Gastrocnemius medialis (tissue), 4 donors: Measurements from ENCODE around the gene DCUN1D4. TPM values are rescaled to one million over a fixed set of nuclear protein-coding genes. Genes with fewer than 3 reads are reported as not detected.

Experiments used
- ATAC-seq, 2 donors: fragments of 150-250 bp; one replicate each; pipeline ENCODE4 v1.9.1; 2016
- DNase-seq, 2 donors: peaks; one replicate each; pipeline ENCODE4 v3.0.0-alpha.2; 2019
- H3K27ac ChIP-seq, 4 donors: fragments of 200-600 bp; sonication (generic); 1 replicate in 1 of 4; 2 replicates in 3 of 4; pipeline ENCODE4 v1.5.1; 2016 to 2018; ENCODE audit warnings: mild to moderate bottlenecking in 2 of 4, moderate library complexity in 1 of 4
- H3K27me3 ChIP-seq, 3 donors: fragments of 200-600 bp; sonication (generic) in 2 of 3; 1 replicate in 1 of 3; 2 replicates in 2 of 3; pipeline versions ENCODE4 v1.5.1 to v1.6.0; 2016 to 2019; ENCODE audit warnings: mild to moderate bottlenecking in 1 of 3, moderate library complexity in 1 of 3
- H3K36me3 ChIP-seq, 2 donors: fragments of 200-600 bp; sonication (generic) in 1 of 2; one replicate each; pipeline ENCODE4 v1.5.1; 2017 to 2018
- H3K4me1 ChIP-seq, 2 donors: fragments of 200-600 bp; sonication (generic) in 1 of 2; one replicate each; pipeline ENCODE4 v1.5.1; 2016 to 2017; ENCODE audit warnings: mild to moderate bottlenecking in 2 of 2
- H3K4me3 ChIP-seq, 4 donors: fragments of 200-600 bp; sonication (generic) in 3 of 4; 1 replicate in 1 of 4; 2 replicates in 3 of 4; pipeline ENCODE4 v1.5.1; 2016 to 2019; ENCODE audit warnings: mild to moderate bottlenecking in 2 of 4
- H3K9me3 ChIP-seq, 3 donors: fragments of 200-600 bp; sonication (generic) in 2 of 3; 1 replicate in 1 of 3; 2 replicates in 2 of 3; pipeline ENCODE4 v1.5.1; 2016 to 2019
- CTCF ChIP-seq, 5 experiments: fragments of 450-650 bp in 3 of 5; fragments of 200-600 bp in 2 of 5; sonication (generic) in 2 of 5; IDR thresholded peaks in 4 of 5; conservative IDR thresholded peaks in 1 of 5; 1 replicate in 4 of 5; 2 replicates in 1 of 5; pipeline ENCODE4 v1.5.1; 2016 to 2019; ENCODE audit warnings: antibody characterized with exemption in 5 of 5, mild to moderate bottlenecking in 3 of 5, moderate library complexity in 3 of 5
- POLR2A ChIP-seq, 2 donors: fragments of 450-650 bp; IDR thresholded peaks; one replicate each; pipeline ENCODE4 v1.6.1; 2017; ENCODE audit warnings: antibody characterized with exemption in 2 of 2, mild to moderate bottlenecking in 2 of 2, moderate library complexity in 2 of 2
- in situ Hi-C, 4 donors: fragments of 200-750 bp; cut with MboI; loops; one replicate each; pipeline versions ENCODE4 v1.15.0 to v1.8.0; 2017; ENCODE audit warnings: low sequenced_read_pairs in 4 of 4
- intact Hi-C: fragments of 100-400 bp; cut with DNase I; formaldehyde crosslinking; loops from one replicate; pipeline ENCODE4 v1.15.1; 2023; ENCODE audit warnings: low total_unique reads
- total RNA-seq, 4 donors: library from RNA; depleted of rRNA; stranded (reverse); fragments of >200 nt; gene quantifications; one replicate each; pipeline versions ENCODE4 v1.1.0 to v1.2.3, GENCODE V29; 2016

The DCUN1D4 gene
- total RNA-seq, 4 donors from 2014 or later: 13.6 to 23.7 (median 18.4) TPM

GRCh38 chr4:51851090-51851936 is 8.4 kb downstream of the DCUN1D4 start:
- no peak for TF ChIP-seq CTCF (IDR thresholded peaks at IDR 0.05 in 4 of 5, conservative IDR thresholded peaks at IDR 0.05 in 1 of 5)
- no peak for TF ChIP-seq POLR2A (IDR thresholded peaks at IDR 0.05)
- H3K4me1 ChIP-seq: peaks cover 61 to 67% of the 10 kb centered on the region in 2 donors
- intact Hi-C loops (no loop called here), in situ Hi-C loops (no loop called here)
- H3K36me3 ChIP-seq: no peaks in the 10 kb centered on the region
- no peak for ATAC-seq
- DNase-seq: no peak
- no peaks in the 10 kb centered on the region for H3K9me3 ChIP-seq
- H3K27ac ChIP-seq: peak overlapping the region in 2 of 4 donors; percentile 6 to 68
- no peak overlapping the region for H3K4me3 ChIP-seq
- H3K27me3 ChIP-seq: no peaks in the 10 kb centered on the region

GRCh38 chr4:51851937-51852290 is 9.0 kb downstream of the DCUN1D4 start:
- H3K4me1 ChIP-seq: peaks cover 67 to 70% of the 10 kb centered on the region in 2 donors
- DNase-seq: no peak
- no peak overlapping the region for H3K4me3 ChIP-seq
- TF ChIP-seq POLR2A (IDR thresholded peaks at IDR 0.05): no peak
- no peak for TF ChIP-seq CTCF (IDR thresholded peaks at IDR 0.05 in 4 of 5, conservative IDR thresholded peaks at IDR 0.05 in 1 of 5)
- no peak for ATAC-seq
- no peaks in the 10 kb centered on the region for H3K9me3 ChIP-seq
- peak overlapping the region in 2 of 4 donors; percentile 6 to 68 for H3K27ac ChIP-seq
- intact Hi-C loops (no loop called here), in situ Hi-C loops (no loop called here)
- H3K27me3 ChIP-seq: no peaks in the 10 kb centered on the region
- no peaks in the 10 kb centered on the region for H3K36me3 ChIP-seq

GRCh38 chr4:51853027-51853682 is 10.2 kb downstream of the DCUN1D4 start:
- Histone ChIP-seq H3K9me3 (no peaks in the 10 kb centered on the region), H3K4me3 (peak overlapping the region in 1 of 4 donors; percentile 6), H3K27me3 (no peaks in the 10 kb centered on the region), H3K27ac (peak overlapping the region; percentile 57 to 69 (median 67)), H3K36me3 (no peaks in the 10 kb centered on the region), H3K4me1 (peaks cover 79 to 80% of the 10 kb centered on the region in 2 donors)
- intact Hi-C loops: no loop called here
- in situ Hi-C loops: no loop called here
- TF ChIP-seq CTCF (IDR thresholded peaks at IDR 0.05 in 4 of 5, conservative IDR thresholded peaks at IDR 0.05 in 1 of 5): no peak
- no peak for TF ChIP-seq POLR2A (IDR thresholded peaks at IDR 0.05)
- peak in 1 of 2 donors; percentile 62 for ATAC-seq
- DNase-seq: no peak

- TF ChIP-seq CTCF (IDR thresholded peaks at IDR 0.05 in 4 of 5, conservative IDR thresholded peaks at IDR 0.05 in 1 of 5): no peak
- no peak for TF ChIP-seq POLR2A (IDR thresholded peaks at IDR 0.05)
- DNase-seq (no peak), ATAC-seq (no peak)
- in situ Hi-C loops: no loop called here
- intact Hi-C loops: no loop called here
- Histone ChIP-seq H3K4me1 (peaks cover 91 to 95% of the 10 kb centered on the region in 2 donors), H3K36me3 (no peaks in the 10 kb centered on the region), H3K27me3 (no peaks in the 10 kb centered on the region), H3K9me3 (no peaks in the 10 kb centered on the region), H3K27ac (peak overlapping the region in 1 of 4 donors; percentile 68), H3K4me3 (no peak overlapping the region)
Observed at GRCh38 chr4:51855270-51855669, 12.3 kb downstream of the DCUN1D4 start.
